Kidney epithelial cell (primary cell): ENCODE results near the gene SLC7A9. TPM values are rescaled to one million over a fixed set of nuclear protein-coding genes. Genes with fewer than 3 reads are reported as not detected.

Source experiments
- DNase-seq: peaks from one replicate; pipeline ENCODE4 v3.0.0-alpha.2; 2010; ENCODE audit warnings: low read depth
- H3K27me3 ChIP-seq: 2 replicates; pipeline ENCODE4 v1.6.0; 2011; ENCODE audit warnings: low read length; ENCODE audit not compliant: control insufficient read depth, insufficient read depth
- H3K36me3 ChIP-seq: 2 replicates; pipeline ENCODE4 v1.5.1; 2011; ENCODE audit warnings: low read length; ENCODE audit not compliant: control insufficient read depth, insufficient read depth
- H3K4me3 ChIP-seq: 2 replicates; pipeline ENCODE4 v1.5.1; 2011; ENCODE audit warnings: low read depth, mild to moderate bottlenecking, control low read depth, low read length
- CTCF ChIP-seq: IDR thresholded peaks from 2 replicates; pipeline ENCODE4 v1.5.1; 2011; ENCODE audit warnings: mild to moderate bottlenecking, moderate library complexity, low read length, control low read depth, inconsistent platforms; ENCODE audit not compliant: insufficient read depth, poor library complexity, severe bottlenecking
- total RNA-seq: library from RNA; depleted of rRNA; stranded (reverse); fragments of >200 nt; gene quantifications from 2 replicates; pipeline ENCODE4 v1.2.3, GENCODE V29; 2015

The SLC7A9 gene
- total RNA-seq, 1 donor from 2014 or later = not detected

- no peak overlapping the region for H3K4me3 ChIP-seq
- no peaks in the 10 kb centered on the region for H3K36me3 ChIP-seq
- no peak for DNase-seq
- TF ChIP-seq CTCF = no peak
- H3K27me3 ChIP-seq = peaks cover 19% of the 10 kb centered on the region
Measured at GRCh38 chr19:32824916-32825608, 44.5 kb downstream of the SLC7A9 start.

GRCh38 chr19:32824191-32824751 is 45.3 kb downstream of the SLC7A9 start:
- DNase-seq = no peak
- H3K27me3 ChIP-seq = peaks cover 24% of the 10 kb centered on the region
- no peak for TF ChIP-seq CTCF
- H3K36me3 ChIP-seq = no peaks in the 10 kb centered on the region
- no peak overlapping the region for H3K4me3 ChIP-seq

GRCh38 chr19:32823747-32824102 is 45.8 kb downstream of the SLC7A9 start:
- TF ChIP-seq CTCF = no peak
- peaks cover 24% of the 10 kb centered on the region for H3K27me3 ChIP-seq
- no peaks in the 10 kb centered on the region for H3K36me3 ChIP-seq
- DNase-seq = no peak
- no peak overlapping the region for H3K4me3 ChIP-seq

GRCh38 chr19:32822916-32823746 is 46.4 kb downstream of the SLC7A9 start:
- H3K4me3 ChIP-seq = no peak overlapping the region
- DNase-seq = no peak
- no peaks in the 10 kb centered on the region for H3K36me3 ChIP-seq
- peaks cover 24% of the 10 kb centered on the region for H3K27me3 ChIP-seq
- TF ChIP-seq CTCF = no peak

- peaks cover 20% of the 10 kb centered on the region for H3K27me3 ChIP-seq
Measured at GRCh38 chr19:32819419-32820400, 49.9 kb downstream of the SLC7A9 start.

More at GRCh38 chr19:32819419-32820400, 49.9 kb downstream of the SLC7A9 start:
- TF ChIP-seq CTCF = no peak
- Histone ChIP-seq H3K36me3 (no peaks in the 10 kb centered on the region), H3K4me3 (no peak overlapping the region)
- no peak for DNase-seq
